ENCODE data around the gene HCK.

HCK gene

DNA sequence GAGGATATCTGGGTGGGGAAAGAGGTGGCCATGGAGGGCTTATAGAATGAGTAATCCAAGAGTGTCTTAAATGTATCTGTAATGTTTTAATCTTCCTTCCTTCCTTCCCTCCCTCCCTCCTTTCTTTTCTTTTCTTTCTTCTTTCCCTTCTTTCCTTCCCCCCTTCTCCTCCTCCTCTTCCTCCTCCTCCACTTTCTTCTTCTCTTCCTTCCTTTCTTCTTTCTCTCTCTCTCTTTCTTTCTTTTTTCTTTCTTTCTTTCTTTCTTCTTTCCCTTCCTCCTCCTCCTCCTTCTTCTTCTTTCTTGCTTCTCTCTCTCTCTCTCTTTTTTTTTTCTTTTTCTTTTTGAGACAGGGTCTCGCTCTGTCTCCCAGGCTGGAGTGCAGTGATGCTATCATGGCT, 7.1 kb downstream of the HCK start:
- CTCF ChIA-PET, result no interaction called here
- TF ChIP-seq ZNF366 (tag by site-specific recombination; conservative IDR thresholded peaks at IDR 0.05), result peak; percentile 86
- TF ChIP-seq ZNF549 (tag by site-specific recombination; IDR thresholded peaks at IDR 0.05), result no peak
- POLR2A ChIA-PET, result no interaction called here

DNA sequence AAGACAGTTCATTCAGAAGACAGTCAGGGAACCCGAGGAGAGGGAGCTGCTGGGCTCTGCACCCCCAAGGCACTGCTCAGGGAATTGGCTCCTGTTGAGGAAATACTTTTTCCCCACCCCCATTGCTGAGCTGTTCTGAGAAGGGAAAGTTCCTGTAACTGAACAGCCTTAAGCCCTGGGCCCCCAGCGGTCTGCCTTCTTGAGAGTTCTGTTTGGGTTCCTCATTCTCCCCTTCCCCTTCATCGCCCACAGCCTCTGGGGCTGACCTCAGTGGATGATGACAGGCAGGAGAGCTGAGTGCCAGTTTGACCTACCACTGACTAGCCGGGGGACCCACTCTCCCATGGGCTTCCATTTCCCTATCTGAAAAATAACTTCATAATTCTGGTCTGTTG, 10.7 kb downstream of the HCK start:
- Histone ChIP-seq H3K9me3 (ENCODE audit: control insufficient read depth, insufficient read depth, low read depth, low read length) (no peaks in the 10 kb centered on the region), H3K27ac (ENCODE audit: extremely low read depth, low read depth, low read length) (no peak overlapping the region), H3K4me1 (ENCODE audit: control insufficient read depth, insufficient read depth, low read length) (no peaks in the 10 kb centered on the region), H3K4me3 (ENCODE audit: low read depth, low read length) (no peak overlapping the region), H3K36me3 (ENCODE audit: control insufficient read depth in 2 of 2, insufficient read depth in 1 of 2, low read length in 2 of 2) (no peaks in the 10 kb centered on the region)
- ChIA-PET POLR2A (no interaction called here), CTCF (interaction anchor here (0.6 to 1.5 kb wide), 2 partner anchors 240 to 675 kb away, joined by 3 to 4 read pairs; no protein-coding TSS in a partner anchor)
- TF ChIP-seq ZSCAN23 (tag by site-specific recombination; IDR thresholded peaks at IDR 0.05) (no peak), ZNF112 (tag by site-specific recombination; IDR thresholded peaks at IDR 0.05) (no peak), ZNF501 (tag by site-specific recombination; IDR thresholded peaks at IDR 0.05) (no peak)
- TF ChIP-seq, protein P1, sequence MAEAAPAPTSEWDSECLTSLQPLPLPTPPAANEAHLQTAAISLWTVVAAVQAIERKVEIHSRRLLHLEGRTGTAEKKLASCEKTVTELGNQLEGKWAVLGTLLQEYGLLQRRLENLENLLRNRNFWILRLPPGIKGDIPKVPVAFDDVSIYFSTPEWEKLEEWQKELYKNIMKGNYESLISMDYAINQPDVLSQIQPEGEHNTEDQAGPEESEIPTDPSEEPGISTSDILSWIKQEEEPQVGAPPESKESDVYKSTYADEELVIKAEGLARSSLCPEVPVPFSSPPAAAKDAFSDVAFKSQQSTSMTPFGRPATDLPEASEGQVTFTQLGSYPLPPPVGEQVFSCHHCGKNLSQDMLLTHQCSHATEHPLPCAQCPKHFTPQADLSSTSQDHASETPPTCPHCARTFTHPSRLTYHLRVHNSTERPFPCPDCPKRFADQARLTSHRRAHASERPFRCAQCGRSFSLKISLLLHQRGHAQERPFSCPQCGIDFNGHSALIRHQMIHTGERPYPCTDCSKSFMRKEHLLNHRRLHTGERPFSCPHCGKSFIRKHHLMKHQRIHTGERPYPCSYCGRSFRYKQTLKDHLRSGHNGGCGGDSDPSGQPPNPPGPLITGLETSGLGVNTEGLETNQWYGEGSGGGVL (tag by site-specific recombination; IDR thresholded peaks at IDR 0.05), result no peak
- TF ChIP-seq, protein P2, sequence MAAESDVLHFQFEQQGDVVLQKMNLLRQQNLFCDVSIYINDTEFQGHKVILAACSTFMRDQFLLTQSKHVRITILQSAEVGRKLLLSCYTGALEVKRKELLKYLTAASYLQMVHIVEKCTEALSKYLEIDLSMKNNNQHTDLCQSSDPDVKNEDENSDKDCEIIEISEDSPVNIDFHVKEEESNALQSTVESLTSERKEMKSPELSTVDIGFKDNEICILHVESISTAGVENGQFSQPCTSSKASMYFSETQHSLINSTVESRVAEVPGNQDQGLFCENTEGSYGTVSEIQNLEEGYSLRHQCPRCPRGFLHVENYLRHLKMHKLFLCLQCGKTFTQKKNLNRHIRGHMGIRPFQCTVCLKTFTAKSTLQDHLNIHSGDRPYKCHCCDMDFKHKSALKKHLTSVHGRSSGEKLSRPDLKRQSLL (tag by site-specific recombination; IDR thresholded peaks at IDR 0.05), result no peak

More for the DNA sequence above, 7.1 kb downstream of the HCK start:
- Histone ChIP-seq H3K9me3 (ENCODE audit: control insufficient read depth, insufficient read depth, low read depth, low read length) (no peaks in the 10 kb centered on the region), H3K27ac (ENCODE audit: extremely low read depth, low read depth, low read length) (no peak overlapping the region), H3K36me3 (ENCODE audit: control insufficient read depth in 2 of 2, insufficient read depth in 1 of 2, low read length in 2 of 2) (no peaks in the 10 kb centered on the region), H3K4me1 (ENCODE audit: control insufficient read depth, insufficient read depth, low read length) (no peaks in the 10 kb centered on the region), H3K4me3 (ENCODE audit: low read depth, low read length) (no peak overlapping the region)

DNA sequence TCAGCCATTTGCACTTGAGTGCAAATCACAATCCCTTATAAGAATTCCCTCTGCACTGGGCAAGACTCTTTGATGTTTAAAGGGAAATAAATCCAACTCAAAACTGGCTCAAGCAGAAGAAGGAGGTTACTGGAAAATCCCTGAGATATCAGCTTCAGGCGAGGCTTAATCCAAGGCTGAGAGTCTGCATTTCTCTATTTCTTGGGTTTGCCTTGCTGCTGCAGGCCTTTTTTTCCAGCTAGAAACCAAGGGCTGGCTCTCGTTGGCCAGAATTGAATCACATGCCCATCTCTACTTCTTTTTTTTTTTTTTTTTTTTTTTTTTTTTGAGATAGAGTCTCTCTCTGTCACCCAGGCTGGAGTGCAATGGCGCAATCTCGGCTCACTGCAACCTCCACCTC, 11.7 kb downstream of the HCK start:
- ChIA-PET CTCF (interaction anchor here (1.5 kb wide), 1 partner anchor 241 kb away, joined by 4 read pairs; no protein-coding TSS in a partner anchor), POLR2A (no interaction called here)
- no peaks in the 10 kb centered on the region for H3K9me3 ChIP-seq (ENCODE audit: control insufficient read depth, insufficient read depth, low read depth, low read length)
- no peak overlapping the region for H3K4me3 ChIP-seq (ENCODE audit: low read depth, low read length)
- H3K36me3 ChIP-seq (ENCODE audit: control insufficient read depth in 2 of 2, insufficient read depth in 1 of 2, low read length in 2 of 2), result no peaks in the 10 kb centered on the region
- no peaks in the 10 kb centered on the region for H3K4me1 ChIP-seq (ENCODE audit: control insufficient read depth, insufficient read depth, low read length)
- H3K27ac ChIP-seq (ENCODE audit: extremely low read depth, low read depth, low read length), result no peak overlapping the region
- TF ChIP-seq ZNF621 (tag by site-specific recombination; IDR thresholded peaks at IDR 0.05) (no peak), GLIS2 (tag by site-specific recombination; IDR thresholded peaks at IDR 0.05) (no peak), ZNF112 (tag by site-specific recombination; IDR thresholded peaks at IDR 0.05) (no peak), ZNF555 (tag by site-specific recombination; conservative IDR thresholded peaks at IDR 0.05) (no peak), ZNF623 (tag by site-specific recombination; IDR thresholded peaks at IDR 0.05) (no peak), ZNF514 (tag by site-specific recombination; IDR thresholded peaks at IDR 0.05) (no peak), ZNF19 (tag by site-specific recombination; IDR thresholded peaks at IDR 0.05; ENCODE audit: low read depth) (no peak), KLF16 (tag by site-specific recombination; IDR thresholded peaks at IDR 0.05) (no peak), ZNF558 (tag by site-specific recombination; IDR thresholded peaks at IDR 0.05) (no peak)
- TF ChIP-seq, protein P3, sequence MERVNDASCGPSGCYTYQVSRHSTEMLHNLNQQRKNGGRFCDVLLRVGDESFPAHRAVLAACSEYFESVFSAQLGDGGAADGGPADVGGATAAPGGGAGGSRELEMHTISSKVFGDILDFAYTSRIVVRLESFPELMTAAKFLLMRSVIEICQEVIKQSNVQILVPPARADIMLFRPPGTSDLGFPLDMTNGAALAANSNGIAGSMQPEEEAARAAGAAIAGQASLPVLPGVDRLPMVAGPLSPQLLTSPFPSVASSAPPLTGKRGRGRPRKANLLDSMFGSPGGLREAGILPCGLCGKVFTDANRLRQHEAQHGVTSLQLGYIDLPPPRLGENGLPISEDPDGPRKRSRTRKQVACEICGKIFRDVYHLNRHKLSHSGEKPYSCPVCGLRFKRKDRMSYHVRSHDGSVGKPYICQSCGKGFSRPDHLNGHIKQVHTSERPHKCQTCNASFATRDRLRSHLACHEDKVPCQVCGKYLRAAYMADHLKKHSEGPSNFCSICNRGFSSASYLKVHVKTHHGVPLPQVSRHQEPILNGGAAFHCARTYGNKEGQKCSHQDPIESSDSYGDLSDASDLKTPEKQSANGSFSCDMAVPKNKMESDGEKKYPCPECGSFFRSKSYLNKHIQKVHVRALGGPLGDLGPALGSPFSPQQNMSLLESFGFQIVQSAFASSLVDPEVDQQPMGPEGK (tag by site-specific recombination; IDR thresholded peaks at IDR 0.05), result no peak
- TF ChIP-seq, protein P4, sequence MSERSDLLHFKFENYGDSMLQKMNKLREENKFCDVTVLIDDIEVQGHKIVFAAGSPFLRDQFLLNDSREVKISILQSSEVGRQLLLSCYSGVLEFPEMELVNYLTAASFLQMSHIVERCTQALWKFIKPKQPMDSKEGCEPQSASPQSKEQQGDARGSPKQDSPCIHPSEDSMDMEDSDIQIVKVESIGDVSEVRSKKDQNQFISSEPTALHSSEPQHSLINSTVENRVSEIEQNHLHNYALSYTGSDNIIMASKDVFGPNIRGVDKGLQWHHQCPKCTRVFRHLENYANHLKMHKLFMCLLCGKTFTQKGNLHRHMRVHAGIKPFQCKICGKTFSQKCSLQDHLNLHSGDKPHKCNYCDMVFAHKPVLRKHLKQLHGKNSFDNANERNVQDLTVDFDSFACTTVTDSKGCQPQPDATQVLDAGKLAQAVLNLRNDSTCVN (tag by site-specific recombination; optimal IDR thresholded peaks at IDR 0.05), result no peak
- TF ChIP-seq, protein P5, sequence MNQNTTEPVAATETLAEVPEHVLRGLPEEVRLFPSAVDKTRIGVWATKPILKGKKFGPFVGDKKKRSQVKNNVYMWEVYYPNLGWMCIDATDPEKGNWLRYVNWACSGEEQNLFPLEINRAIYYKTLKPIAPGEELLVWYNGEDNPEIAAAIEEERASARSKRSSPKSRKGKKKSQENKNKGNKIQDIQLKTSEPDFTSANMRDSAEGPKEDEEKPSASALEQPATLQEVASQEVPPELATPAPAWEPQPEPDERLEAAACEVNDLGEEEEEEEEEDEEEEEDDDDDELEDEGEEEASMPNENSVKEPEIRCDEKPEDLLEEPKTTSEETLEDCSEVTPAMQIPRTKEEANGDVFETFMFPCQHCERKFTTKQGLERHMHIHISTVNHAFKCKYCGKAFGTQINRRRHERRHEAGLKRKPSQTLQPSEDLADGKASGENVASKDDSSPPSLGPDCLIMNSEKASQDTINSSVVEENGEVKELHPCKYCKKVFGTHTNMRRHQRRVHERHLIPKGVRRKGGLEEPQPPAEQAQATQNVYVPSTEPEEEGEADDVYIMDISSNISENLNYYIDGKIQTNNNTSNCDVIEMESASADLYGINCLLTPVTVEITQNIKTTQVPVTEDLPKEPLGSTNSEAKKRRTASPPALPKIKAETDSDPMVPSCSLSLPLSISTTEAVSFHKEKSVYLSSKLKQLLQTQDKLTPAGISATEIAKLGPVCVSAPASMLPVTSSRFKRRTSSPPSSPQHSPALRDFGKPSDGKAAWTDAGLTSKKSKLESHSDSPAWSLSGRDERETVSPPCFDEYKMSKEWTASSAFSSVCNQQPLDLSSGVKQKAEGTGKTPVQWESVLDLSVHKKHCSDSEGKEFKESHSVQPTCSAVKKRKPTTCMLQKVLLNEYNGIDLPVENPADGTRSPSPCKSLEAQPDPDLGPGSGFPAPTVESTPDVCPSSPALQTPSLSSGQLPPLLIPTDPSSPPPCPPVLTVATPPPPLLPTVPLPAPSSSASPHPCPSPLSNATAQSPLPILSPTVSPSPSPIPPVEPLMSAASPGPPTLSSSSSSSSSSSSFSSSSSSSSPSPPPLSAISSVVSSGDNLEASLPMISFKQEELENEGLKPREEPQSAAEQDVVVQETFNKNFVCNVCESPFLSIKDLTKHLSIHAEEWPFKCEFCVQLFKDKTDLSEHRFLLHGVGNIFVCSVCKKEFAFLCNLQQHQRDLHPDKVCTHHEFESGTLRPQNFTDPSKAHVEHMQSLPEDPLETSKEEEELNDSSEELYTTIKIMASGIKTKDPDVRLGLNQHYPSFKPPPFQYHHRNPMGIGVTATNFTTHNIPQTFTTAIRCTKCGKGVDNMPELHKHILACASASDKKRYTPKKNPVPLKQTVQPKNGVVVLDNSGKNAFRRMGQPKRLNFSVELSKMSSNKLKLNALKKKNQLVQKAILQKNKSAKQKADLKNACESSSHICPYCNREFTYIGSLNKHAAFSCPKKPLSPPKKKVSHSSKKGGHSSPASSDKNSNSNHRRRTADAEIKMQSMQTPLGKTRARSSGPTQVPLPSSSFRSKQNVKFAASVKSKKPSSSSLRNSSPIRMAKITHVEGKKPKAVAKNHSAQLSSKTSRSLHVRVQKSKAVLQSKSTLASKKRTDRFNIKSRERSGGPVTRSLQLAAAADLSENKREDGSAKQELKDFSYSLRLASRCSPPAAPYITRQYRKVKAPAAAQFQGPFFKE (tag by site-specific recombination; IDR thresholded peaks at IDR 0.05; ENCODE audit: borderline replicate concordance), result no peak

All from HEK293 (cell line).